GM15510 (cell line): ENCODE data around the gene TCTN3.

ENCODE experiments used
- POLR2A ChIP-seq: IDR thresholded peaks from 3 replicates; pipeline ENCODE4 v1.6.1; 2011; ENCODE audit warnings: borderline replicate concordance; ENCODE audit not compliant: insufficient read length; ENCODE audit errors: extremely low read depth

TCTN3 gene

DNA sequence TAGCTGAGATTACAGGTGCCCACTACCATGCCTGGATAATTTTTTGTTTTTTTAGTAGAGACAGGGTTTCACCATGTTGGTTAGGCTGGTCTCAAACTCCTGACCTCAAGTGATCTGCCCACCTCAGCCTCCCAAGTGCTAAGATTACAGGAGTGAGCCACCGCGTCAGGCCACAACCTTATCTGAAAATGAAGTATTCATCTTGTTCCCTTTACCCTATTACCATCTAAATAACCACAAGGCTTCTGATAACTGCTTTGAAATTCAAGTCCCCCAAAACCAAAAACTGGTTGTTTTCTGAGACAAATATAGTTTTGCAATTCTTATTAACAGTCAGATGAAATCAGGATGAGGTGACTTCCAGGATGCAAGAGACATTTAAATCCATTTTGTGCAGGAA lies 2.4 kb downstream of the TCTN3 start:
- no peak for TF ChIP-seq POLR2A

DNA sequence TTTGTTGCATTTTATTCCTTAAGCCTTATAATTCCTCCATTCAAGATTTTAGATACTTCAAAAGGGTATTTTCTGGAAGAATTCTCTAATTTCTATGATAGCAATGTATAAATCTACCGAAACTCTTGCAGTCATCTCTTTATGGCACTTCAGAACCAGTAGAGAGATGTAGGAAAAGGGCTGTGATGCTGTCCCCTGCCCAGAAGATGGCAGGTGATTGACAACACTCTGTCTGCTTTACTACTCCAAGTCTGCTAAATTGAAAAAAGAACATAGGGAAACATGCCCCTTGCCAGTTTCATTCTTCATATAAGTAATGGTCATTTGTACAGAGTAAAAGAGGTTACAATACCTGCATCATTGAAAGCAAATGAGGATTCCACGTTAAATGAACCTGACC lies 5.1 kb downstream of the TCTN3 start:
- no peak for TF ChIP-seq POLR2A

DNA sequence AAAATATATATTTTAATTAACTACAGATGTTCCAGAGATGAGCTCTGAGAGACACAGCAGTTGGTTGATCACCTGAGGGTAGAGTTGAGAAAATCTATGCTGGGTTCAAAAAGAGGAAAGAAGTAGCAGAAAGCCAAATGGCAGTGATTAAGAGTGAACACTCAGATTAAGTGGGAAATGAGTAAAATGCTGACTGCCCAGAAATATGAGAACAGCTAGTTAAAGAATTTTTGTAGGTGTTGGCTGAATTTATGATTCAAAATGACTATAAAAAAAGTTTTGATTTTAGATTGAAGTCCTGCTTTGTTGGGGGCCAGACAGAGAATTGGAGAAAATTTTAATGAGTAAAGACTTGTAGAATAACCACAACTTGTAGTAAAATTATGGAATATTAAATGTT lies 9.8 kb downstream of the TCTN3 start:
- no peak for TF ChIP-seq POLR2A

DNA sequence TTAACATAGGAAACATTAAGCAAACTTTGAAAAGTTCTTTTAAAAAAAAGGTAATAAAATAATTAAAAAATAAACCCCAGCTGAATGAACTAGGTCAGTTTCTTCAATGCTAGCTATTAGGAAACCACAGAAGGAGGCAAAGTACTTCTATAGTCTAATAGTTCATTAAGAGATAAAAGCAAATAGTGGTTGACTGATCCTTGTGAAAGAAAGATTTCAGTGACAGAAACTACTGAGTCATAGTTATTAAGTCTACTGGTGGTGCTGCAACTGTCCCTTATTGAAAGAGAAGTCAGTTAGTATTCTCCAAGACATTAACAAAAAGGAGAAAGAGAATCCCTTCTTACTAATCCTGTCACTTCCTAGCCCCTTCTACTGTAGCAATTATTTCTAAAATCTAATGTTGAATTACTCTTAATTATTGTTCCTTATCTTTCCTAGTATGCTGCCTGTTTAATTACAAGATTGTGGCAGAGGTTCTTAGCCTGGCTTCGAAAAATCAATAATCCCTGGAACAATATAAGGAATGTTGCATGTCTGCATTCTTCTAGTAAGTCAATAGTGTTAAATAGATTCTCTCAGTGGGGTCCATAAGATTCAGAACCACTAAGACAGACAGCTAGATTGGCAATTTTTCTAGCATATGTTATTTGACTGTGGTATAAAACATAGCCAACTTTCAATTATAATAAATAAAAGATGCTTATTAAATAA lies 18.2 kb downstream of the TCTN3 start:
- TF ChIP-seq POLR2A, result no peak

DNA sequence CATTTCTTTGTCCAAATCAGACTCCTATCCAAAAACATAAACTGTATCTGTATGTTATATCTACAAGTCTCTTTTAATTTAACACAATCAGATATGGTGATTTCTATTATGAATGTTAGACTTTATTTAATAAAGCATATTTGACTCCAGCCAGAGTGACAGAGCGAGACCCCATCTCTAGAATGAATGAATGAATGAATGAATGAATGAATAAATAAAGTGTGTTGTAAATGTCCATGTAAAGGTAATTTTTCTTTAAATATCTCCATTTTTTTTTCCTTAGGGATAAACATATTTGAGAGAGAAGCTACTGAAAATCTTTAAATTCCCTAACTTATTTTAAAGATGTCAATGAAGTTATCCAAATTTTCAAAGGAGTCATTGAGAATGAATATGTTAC lies 19.1 kb downstream of the TCTN3 start:
- TF ChIP-seq POLR2A, result no peak

DNA sequence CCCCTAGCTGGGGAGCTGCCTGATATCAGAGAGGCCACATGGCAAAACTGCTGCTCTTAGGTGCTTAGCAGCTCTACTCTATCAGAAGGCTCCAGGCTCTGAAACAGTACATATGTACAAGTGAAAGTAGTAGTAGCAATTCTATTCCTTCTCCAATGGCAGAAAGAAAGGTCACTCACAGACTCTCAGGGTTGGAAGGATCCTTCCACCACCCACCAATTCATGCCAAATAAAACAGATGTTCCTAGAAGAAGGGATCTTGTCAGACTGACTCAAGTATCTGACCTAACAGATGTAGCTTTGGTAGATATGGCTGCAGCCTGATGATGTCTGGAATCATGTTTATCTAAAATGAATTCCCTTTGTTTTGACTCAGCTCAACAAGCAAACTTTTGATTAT lies 29.2 kb downstream of the TCTN3 start:
- TF ChIP-seq POLR2A, result no peak

DNA sequence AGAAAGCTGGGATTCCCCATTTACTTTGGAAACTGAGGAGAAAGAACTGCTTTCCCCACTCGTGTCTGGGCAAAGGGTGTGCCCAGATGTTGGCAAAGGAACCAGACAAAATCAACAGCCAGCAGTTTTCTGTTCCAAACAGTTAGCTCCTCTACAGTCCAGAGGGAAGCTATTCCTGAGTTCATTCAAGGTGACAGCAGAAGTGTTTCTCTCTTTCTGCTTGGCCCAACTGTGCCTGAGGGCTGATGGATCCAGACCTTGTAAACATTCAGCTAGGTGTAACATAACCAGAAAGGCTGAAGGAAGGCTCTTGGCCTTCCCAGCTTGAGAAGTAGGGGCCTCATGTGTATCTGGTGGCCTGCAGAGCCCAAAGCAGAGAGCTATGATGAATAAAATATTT lies 30.2 kb downstream of the TCTN3 start:
- TF ChIP-seq POLR2A, result no peak

DNA sequence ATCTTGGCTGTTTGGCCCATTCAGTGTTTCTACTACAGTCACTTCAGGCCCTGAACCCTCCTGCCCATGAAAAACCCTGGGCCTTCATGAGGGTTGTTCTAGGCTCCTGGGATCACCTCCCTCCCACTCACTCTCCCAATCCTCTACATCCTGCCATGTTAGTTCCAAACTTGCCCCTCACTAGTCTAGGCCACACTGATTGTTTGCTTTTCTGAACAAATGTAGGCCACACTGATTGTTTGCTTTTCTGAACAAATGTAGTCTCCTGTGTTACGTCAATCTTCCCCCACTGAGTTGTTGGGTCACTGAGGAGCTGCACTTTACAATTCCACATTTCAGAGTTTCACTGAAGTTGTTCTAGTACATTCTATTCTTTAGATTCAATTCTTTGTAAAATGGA lies 31.9 kb downstream of the TCTN3 start:
- no peak for TF ChIP-seq POLR2A

DNA sequence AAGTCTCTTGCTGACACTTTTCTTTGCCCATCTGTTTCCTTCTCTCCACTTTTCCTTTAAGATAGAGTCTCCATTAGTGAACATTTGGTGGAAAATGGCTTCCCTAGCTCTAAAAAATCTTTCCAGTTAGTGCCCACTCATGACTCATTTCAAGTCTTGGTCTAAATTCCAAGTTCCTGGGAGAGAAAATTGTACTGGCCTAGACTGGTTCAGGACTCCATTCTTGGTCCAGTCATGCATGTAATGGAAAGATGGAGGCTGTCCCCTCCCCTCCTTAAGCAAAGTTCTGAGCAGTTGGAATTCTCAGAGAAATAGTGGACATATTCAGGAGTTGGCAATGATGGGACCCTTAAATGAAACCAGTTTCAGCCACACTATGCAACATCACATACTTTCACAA lies 33.4 kb downstream of the TCTN3 start:
- TF ChIP-seq POLR2A, result no peak

DNA sequence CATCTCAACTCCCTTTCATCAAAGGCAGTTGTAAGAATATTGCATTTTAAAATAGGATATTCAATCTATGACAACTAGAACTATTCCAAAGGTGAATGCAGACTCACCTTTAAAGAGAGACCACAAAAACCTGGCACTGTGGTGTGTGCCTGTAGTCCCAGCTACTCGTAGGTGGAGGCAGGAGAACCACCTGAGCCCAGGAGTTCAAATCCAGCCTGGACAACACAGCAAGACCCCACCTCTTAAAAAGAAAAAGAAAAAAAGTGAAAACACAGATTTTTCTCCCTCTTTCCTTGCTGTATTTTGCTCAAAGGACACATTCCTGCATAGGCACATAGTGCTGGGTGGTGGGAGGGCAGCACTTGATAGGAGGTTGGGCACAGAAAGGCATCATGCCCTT lies 36.5 kb downstream of the TCTN3 start:
- TF ChIP-seq POLR2A, result no peak

DNA sequence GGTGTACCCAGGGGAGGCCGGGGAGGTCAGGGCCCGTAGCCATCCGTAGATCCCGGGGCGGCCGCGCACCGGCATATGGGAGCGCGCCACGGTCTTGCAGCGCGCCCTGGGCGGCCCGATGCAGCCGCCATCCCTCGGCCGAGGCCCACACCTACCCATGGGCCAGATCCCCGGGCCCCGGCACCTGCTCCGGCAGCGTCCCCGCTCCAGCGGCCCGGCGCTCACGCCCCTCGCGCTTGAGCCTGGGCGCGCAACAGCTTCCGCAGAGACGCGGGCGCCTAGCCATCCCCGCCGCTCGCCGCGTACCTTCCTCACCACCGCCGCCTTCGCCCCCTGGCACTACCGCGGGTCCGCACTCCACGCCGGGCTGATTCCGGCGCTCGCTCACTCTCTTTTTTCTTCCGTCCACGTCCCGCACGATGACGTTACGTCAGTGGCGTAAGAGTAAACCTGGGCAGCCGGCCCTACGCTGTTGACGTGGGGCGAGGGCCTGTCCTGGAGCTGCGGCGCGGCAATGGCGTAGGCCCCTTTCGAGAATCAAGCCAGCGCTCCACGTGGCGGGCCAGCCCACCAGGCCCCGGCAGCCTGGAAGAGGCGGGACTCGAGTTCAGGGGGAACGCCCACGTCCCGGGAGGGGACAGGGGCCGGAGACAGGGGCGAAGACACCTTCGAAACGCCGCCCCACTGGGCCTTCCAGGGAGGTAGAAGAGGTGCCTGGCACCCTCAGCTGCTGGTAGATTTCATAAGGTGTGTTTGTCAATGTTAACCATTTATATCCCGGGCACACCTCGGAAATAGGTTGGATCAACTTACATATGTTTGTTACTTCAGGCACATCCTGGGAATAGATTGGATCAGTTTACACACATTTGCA lies 37.2 kb downstream of the TCTN3 start, which contains the start of gene ALDH18A1:
Gene ALDH18A1 (minus strand): TSS at position 421 of the 874 bp plus-strand sequence. CDS start 3,334 bp downstream, outside the sequence.
- TF ChIP-seq POLR2A, result peak; percentile 79

DNA sequence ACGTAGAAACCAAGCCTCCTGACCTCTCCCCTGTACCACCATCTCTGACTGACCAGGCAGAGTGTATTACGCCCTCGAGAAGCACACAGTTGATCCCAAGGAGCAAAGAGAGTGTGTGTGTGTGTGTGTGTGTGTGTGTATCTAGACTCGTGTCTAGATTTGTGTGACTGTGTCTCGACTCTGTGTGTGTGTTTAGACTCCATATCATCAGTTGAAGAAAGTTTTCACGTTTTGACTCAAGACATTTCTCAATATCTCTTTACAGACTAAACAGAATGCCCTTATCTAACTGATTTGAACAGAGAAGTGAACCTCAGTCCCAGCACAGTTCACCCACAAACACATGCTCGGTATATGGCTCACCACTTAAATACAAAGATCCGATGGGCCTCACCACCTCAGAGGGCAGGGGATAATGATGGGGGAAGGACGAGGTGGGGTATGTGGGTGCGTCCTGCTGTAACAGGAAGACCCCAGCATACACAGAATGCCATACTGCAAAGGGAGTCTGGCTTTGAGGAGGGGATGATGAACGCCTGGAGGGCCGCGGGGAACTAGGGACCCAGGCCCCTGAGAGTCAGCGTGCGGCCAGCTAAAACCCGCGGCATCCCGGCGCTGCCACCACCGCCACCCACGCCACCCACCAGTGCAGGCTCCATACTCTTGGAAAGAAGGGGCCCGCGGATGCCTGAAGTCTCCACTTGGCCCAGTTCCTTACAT lies 38.0 kb downstream of the TCTN3 start:
- no peak for TF ChIP-seq POLR2A

DNA sequence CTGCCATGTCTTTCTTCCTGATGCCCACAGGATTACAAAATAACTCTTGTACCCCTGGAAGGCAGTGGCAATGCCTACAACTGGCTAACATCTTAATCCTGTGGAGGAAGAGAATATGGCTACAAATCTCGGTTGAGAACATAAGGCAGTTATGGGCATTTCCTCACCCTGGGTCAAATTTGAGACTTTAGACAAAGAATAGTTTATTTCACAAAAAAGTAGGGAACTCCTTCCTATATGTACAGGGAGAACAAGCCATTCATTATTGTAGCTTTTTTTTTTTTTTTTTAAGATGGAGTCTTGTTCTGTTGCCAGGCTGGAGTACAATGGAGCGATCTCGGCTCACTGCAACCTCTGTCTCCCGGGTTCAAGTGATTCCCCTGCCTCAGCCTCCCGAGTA lies 39.8 kb downstream of the TCTN3 start:
- no peak for TF ChIP-seq POLR2A

DNA sequence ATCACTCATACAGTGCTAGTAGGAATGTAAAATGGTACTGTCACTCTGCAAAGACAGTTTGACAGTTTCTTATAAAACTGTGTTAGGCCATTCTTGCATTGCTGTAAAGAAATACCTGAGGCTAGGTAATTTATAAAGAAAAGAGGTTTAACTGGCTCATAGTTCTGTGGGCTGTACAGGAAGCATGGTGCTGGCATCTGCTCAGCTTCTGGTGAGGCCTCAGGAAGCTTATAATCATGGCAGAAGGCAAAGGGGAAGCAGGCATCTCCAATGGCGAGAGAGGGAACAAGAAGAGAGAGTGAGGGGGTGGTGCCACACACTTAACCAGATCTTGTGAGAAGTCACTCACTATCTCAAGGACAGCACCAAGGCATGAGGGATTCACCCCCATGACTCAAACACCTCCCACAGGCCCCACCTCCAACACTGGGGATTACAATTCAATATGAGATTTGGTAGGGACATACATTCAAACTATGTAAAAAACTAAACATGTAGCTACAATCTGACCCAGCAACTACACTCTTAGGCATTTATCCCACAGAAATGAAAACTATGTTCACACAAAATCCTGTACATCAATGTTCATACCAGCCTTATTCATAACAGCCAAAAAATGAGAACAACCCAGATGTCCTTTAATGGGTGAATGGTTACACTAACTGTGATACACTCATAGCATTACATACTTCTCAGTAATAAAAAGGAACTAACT lies 42.2 kb downstream of the TCTN3 start:
- TF ChIP-seq POLR2A, result no peak

DNA sequence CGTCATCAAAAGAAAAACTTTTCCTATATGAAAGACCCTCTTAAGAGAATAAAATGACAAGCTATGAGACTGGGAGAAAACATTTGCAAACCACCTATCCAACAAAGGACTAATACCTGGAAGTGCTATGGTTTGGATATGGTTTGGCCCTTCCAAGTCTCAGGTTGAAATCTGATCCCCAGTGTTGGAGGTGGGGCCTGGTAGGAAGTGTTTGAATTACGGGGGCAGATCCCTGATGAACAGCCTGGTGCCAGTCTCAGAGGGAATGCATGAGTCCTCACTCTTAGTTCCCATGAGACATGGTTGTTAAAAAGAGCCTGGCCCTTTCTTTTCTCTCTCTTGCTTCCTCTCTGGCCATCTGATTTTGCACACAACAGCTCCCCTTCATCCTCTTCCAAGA lies 43.5 kb downstream of the TCTN3 start:
- no peak for TF ChIP-seq POLR2A
